Measurements from ENCODE around the gene NCKAP5.

Gene NCKAP5

DNA sequence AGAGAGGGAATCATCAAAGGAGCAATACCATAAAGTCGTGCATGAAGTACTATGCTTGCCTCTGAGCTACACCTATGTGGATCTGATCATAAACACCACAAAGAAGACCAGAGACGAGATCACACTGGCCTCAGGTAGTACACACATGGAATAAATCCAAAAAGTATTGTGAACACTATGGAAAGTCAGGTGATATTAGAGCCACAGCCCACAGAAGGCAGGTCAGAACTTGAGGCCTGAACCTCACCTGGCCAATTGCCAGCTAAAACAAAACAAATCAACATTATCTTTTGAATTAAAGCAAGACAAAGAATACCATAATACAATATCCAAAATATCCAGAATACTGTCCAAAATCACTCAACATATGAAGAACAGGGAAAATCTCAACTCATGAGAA, 371.1 kb downstream of the NCKAP5 start:
- H3K79me1 ChIP-seq (ENCODE audit: low read depth, low read length), result no peaks in the 10 kb centered on the region
- H3K27ac ChIP-seq (replicated peaks; ENCODE audit: low read length), result no peak overlapping the region
- no peak overlapping the region for H2AFZ ChIP-seq (ENCODE audit: low read length)
- H2BK5ac ChIP-seq (ENCODE audit: low read length), result no peak overlapping the region
- H2BK120ac ChIP-seq (ENCODE audit: low read depth, low read length), result no peak overlapping the region
- H3K23ac ChIP-seq (ENCODE audit: low read depth, low read length, poor library complexity), result no peak overlapping the region
- H4K91ac ChIP-seq (ENCODE audit: low read depth, low read length, poor library complexity), result no peak overlapping the region
- no peak overlapping the region for H2AK5ac ChIP-seq (ENCODE audit: low read depth, low read length)
- H3K4me1 ChIP-seq (ENCODE audit: control insufficient read depth in 2 of 2, insufficient read depth in 1 of 2, low read depth in 1 of 2, low read length in 2 of 2), result no peaks in the 10 kb centered on the region
- H3K4me2 ChIP-seq (ENCODE audit: insufficient read depth, low read length, poor library complexity, severe bottlenecking), result no peak overlapping the region
- H3K36me3 ChIP-seq (replicated peaks in 1 of 2; ENCODE audit: control insufficient read depth in 2 of 2, insufficient read depth in 2 of 2, low read length in 2 of 2), result no peaks in the 10 kb centered on the region
- H3K4me3 ChIP-seq (ENCODE audit: low read length in 2 of 2), result no peak overlapping the region
- DNase-seq (ENCODE audit: low spot score), result no peak
- H3K4ac ChIP-seq (ENCODE audit: low read length), result no peak overlapping the region
- H4K8ac ChIP-seq (ENCODE audit: low read depth, low read length), result no peak overlapping the region
- H2BK12ac ChIP-seq (ENCODE audit: low read length), result no peak overlapping the region
- no peak overlapping the region for H2BK15ac ChIP-seq (ENCODE audit: low read length)
- WGBS, 2 donors (ENCODE audit: extremely low coverage in 2 of 2, insufficient read length in 2 of 2, insufficient replicate concordance in 1 of 2), result no CpG with 5 or more reads among the region's 2 CpGs
- H3K9ac ChIP-seq (ENCODE audit: low read depth, low read length, poor library complexity), result no peak overlapping the region
- H3K14ac ChIP-seq (ENCODE audit: low read length), result no peak overlapping the region
- H3K27me3 ChIP-seq (ENCODE audit: control insufficient read depth in 3 of 3, insufficient read depth in 3 of 3, low read depth in 1 of 3, low read length in 3 of 3), result no peaks in the 10 kb centered on the region
- no peak overlapping the region for H3K18ac ChIP-seq (ENCODE audit: low read length)
- peaks cover 0 to 18% of the 10 kb centered on the region in 2 donors for H3K9me3 ChIP-seq (replicated peaks in 1 of 2; ENCODE audit: control insufficient read depth in 2 of 2, insufficient read depth in 1 of 2, low read depth in 1 of 2, low read length in 2 of 2)

DNA sequence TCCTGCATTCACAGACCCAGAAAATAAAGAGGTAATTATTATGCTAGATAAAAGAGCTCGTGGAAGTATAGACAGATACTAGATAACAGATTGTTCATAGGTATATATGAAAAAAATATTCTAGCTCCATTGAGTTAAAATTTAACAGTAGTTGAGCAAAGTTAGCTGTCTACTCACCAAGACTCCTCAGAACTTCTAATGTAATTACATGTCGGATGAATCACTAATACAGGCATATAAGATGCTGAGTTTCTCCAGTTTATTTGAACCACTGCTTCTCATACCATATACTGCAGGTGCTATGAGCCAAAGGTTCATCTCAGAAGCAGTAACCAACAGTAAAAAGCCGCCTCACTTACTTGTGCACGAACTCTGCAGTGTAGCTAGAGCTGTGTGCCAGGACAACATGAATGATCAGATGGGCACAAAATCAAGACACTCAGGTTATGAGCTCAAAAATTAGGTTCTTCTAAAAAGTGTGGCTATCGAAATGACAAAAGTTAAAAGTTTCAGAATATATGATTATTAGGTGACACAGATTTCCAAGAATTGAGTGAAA, 373.4 kb downstream of the NCKAP5 start:
- Histone ChIP-seq H3K9me3 (replicated peaks in 1 of 2; ENCODE audit: control insufficient read depth in 2 of 2, insufficient read depth in 1 of 2, low read depth in 1 of 2, low read length in 2 of 2) (peaks cover 0 to 21% of the 10 kb centered on the region in 2 donors), H2AFZ (ENCODE audit: low read length) (no peak overlapping the region), H3K4me1 (ENCODE audit: control insufficient read depth in 2 of 2, insufficient read depth in 1 of 2, low read depth in 1 of 2, low read length in 2 of 2) (no peaks in the 10 kb centered on the region), H3K9ac (ENCODE audit: low read depth, low read length, poor library complexity) (no peak overlapping the region), H3K36me3 (replicated peaks in 1 of 2; ENCODE audit: control insufficient read depth in 2 of 2, insufficient read depth in 2 of 2, low read length in 2 of 2) (no peaks in the 10 kb centered on the region), H4K8ac (ENCODE audit: low read depth, low read length) (no peak overlapping the region), H3K4me2 (ENCODE audit: insufficient read depth, low read length, poor library complexity, severe bottlenecking) (no peak overlapping the region), H2AK5ac (ENCODE audit: low read depth, low read length) (no peak overlapping the region), H3K79me1 (ENCODE audit: low read depth, low read length) (no peaks in the 10 kb centered on the region), H3K23ac (ENCODE audit: low read depth, low read length, poor library complexity) (no peak overlapping the region), H3K14ac (ENCODE audit: low read length) (no peak overlapping the region), H2BK15ac (ENCODE audit: low read length) (no peak overlapping the region), H2BK12ac (ENCODE audit: low read length) (no peak overlapping the region), H2BK5ac (ENCODE audit: low read length) (no peak overlapping the region), H4K91ac (ENCODE audit: low read depth, low read length, poor library complexity) (no peak overlapping the region), H3K27ac (replicated peaks; ENCODE audit: low read length) (no peak overlapping the region), H3K4ac (ENCODE audit: low read length) (no peak overlapping the region), H3K27me3 (ENCODE audit: control insufficient read depth in 3 of 3, insufficient read depth in 3 of 3, low read depth in 1 of 3, low read length in 3 of 3) (no peaks in the 10 kb centered on the region), H3K18ac (ENCODE audit: low read length) (no peak overlapping the region), H3K4me3 (ENCODE audit: low read length in 2 of 2) (no peak overlapping the region), H2BK120ac (ENCODE audit: low read depth, low read length) (no peak overlapping the region)
- DNase-seq (ENCODE audit: low spot score), result no peak
- no CpG with 5 or more reads among the region's 5 CpGs for WGBS, 2 donors (ENCODE audit: extremely low coverage in 2 of 2, insufficient read length in 2 of 2, insufficient replicate concordance in 1 of 2)

DNA sequence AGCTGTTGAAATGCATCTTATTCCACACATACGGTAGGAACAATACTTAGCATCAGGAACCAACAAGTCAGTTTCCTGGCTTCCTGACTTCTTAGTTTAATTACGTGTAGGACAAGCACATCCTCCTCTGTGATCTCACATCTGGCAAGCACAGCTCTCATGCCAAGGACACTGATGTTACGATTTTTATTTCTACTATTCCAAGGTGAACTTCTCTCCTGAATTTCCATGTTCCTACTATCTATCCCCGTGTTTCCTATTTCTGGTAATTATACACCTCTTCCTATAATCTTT, 374.0 kb downstream of the NCKAP5 start:
- no peak overlapping the region for H2AFZ ChIP-seq (ENCODE audit: low read length)
- H3K23ac ChIP-seq (ENCODE audit: low read depth, low read length, poor library complexity), result no peak overlapping the region
- H3K4me1 ChIP-seq (ENCODE audit: control insufficient read depth in 2 of 2, insufficient read depth in 1 of 2, low read depth in 1 of 2, low read length in 2 of 2), result no peaks in the 10 kb centered on the region
- H4K8ac ChIP-seq (ENCODE audit: low read depth, low read length), result no peak overlapping the region
- peaks cover 0 to 21% of the 10 kb centered on the region in 2 donors for H3K9me3 ChIP-seq (replicated peaks in 1 of 2; ENCODE audit: control insufficient read depth in 2 of 2, insufficient read depth in 1 of 2, low read depth in 1 of 2, low read length in 2 of 2)
- H3K4ac ChIP-seq (ENCODE audit: low read length), result no peak overlapping the region
- DNase-seq (ENCODE audit: low spot score), result no peak
- no peak overlapping the region for H4K91ac ChIP-seq (ENCODE audit: low read depth, low read length, poor library complexity)
- no peak overlapping the region for H2BK15ac ChIP-seq (ENCODE audit: low read length)
- no CpG with 5 or more reads among the region's 4 CpGs for WGBS, 2 donors (ENCODE audit: extremely low coverage in 2 of 2, insufficient read length in 2 of 2, insufficient replicate concordance in 1 of 2)
- no peak overlapping the region for H2BK12ac ChIP-seq (ENCODE audit: low read length)
- H2BK120ac ChIP-seq (ENCODE audit: low read depth, low read length), result no peak overlapping the region
- H3K18ac ChIP-seq (ENCODE audit: low read length), result no peak overlapping the region
- no peak overlapping the region for H3K9ac ChIP-seq (ENCODE audit: low read depth, low read length, poor library complexity)
- H3K4me3 ChIP-seq (ENCODE audit: low read length in 2 of 2), result no peak overlapping the region
- no peaks in the 10 kb centered on the region for H3K27me3 ChIP-seq (ENCODE audit: control insufficient read depth in 3 of 3, insufficient read depth in 3 of 3, low read depth in 1 of 3, low read length in 3 of 3)
- H2AK5ac ChIP-seq (ENCODE audit: low read depth, low read length), result no peak overlapping the region
- H2BK5ac ChIP-seq (ENCODE audit: low read length), result no peak overlapping the region
- H3K4me2 ChIP-seq (ENCODE audit: insufficient read depth, low read length, poor library complexity, severe bottlenecking), result no peak overlapping the region
- no peak overlapping the region for H3K14ac ChIP-seq (ENCODE audit: low read length)
- no peaks in the 10 kb centered on the region for H3K36me3 ChIP-seq (replicated peaks in 1 of 2; ENCODE audit: control insufficient read depth in 2 of 2, insufficient read depth in 2 of 2, low read length in 2 of 2)
- H3K79me1 ChIP-seq (ENCODE audit: low read depth, low read length), result no peaks in the 10 kb centered on the region
- H3K27ac ChIP-seq (replicated peaks; ENCODE audit: low read length), result no peak overlapping the region

DNA sequence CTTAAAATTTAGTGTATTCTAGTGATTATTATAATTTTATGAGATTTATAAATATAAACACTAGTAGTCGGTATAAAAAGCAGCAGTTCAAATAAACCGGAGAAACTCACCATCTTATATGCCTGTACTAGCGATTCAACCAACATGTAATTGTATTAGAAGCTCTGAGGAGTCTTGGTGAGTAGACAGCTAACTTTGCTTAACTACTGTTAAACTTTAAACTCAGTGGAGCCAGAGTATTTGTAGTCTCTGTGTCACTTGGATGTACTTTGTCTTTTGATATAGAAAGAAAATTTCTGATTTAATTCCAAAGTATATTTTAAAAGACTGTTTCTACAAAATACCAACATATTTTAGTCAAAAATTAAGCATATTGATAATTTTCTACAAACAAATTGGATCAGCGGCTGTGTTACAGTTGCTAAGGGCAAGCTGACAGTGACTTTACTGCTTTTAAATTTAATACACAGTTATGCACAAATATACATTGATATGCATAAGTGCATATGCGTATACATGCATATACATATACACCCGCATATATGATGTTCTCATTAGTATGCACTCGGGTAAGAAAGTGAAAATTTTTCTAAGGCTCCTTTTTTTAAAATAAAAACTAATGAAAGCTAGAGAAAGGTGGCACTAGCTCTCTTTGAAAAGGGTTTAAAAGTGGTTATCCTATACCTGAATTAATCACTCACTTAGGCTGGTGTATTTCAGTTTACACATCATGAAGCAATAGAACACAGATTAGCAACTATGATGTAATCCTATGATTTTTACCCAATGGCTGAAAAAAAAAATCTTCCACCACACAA, 374.5 kb downstream of the NCKAP5 start:
- no peak overlapping the region for H3K9ac ChIP-seq (ENCODE audit: low read depth, low read length, poor library complexity)
- no peaks in the 10 kb centered on the region for H3K4me1 ChIP-seq (ENCODE audit: control insufficient read depth in 2 of 2, insufficient read depth in 1 of 2, low read depth in 1 of 2, low read length in 2 of 2)
- H2BK120ac ChIP-seq (ENCODE audit: low read depth, low read length), result no peak overlapping the region
- peaks cover 0 to 17% of the 10 kb centered on the region in 2 donors for H3K9me3 ChIP-seq (replicated peaks in 1 of 2; ENCODE audit: control insufficient read depth in 2 of 2, insufficient read depth in 1 of 2, low read depth in 1 of 2, low read length in 2 of 2)
- H4K8ac ChIP-seq (ENCODE audit: low read depth, low read length), result no peak overlapping the region
- H3K4me2 ChIP-seq (ENCODE audit: insufficient read depth, low read length, poor library complexity, severe bottlenecking), result no peak overlapping the region
- no peak overlapping the region for H3K18ac ChIP-seq (ENCODE audit: low read length)
- no peak overlapping the region for H2BK12ac ChIP-seq (ENCODE audit: low read length)
- no peak overlapping the region for H3K14ac ChIP-seq (ENCODE audit: low read length)
- WGBS, 2 donors (ENCODE audit: extremely low coverage in 2 of 2, insufficient read length in 2 of 2, insufficient replicate concordance in 1 of 2), result no CpG with 5 or more reads among the region's 7 CpGs
- H3K23ac ChIP-seq (ENCODE audit: low read depth, low read length, poor library complexity), result no peak overlapping the region
- DNase-seq (ENCODE audit: low spot score), result no peak
- no peak overlapping the region for H3K4ac ChIP-seq (ENCODE audit: low read length)
- H3K79me1 ChIP-seq (ENCODE audit: low read depth, low read length), result no peaks in the 10 kb centered on the region
- no peaks in the 10 kb centered on the region for H3K36me3 ChIP-seq (replicated peaks in 1 of 2; ENCODE audit: control insufficient read depth in 2 of 2, insufficient read depth in 2 of 2, low read length in 2 of 2)
- no peak overlapping the region for H3K4me3 ChIP-seq (ENCODE audit: low read length in 2 of 2)
- no peak overlapping the region for H2BK15ac ChIP-seq (ENCODE audit: low read length)
- no peak overlapping the region for H4K91ac ChIP-seq (ENCODE audit: low read depth, low read length, poor library complexity)
- no peak overlapping the region for H2AK5ac ChIP-seq (ENCODE audit: low read depth, low read length)
- no peaks in the 10 kb centered on the region for H3K27me3 ChIP-seq (ENCODE audit: control insufficient read depth in 3 of 3, insufficient read depth in 3 of 3, low read depth in 1 of 3, low read length in 3 of 3)
- no peak overlapping the region for H2AFZ ChIP-seq (ENCODE audit: low read length)
- H3K27ac ChIP-seq (replicated peaks; ENCODE audit: low read length), result no peak overlapping the region
- no peak overlapping the region for H2BK5ac ChIP-seq (ENCODE audit: low read length)
